Liver (tissue), 3 donors: Measurements from ENCODE around the gene RELN.

ENCODE experiments used
- EGR1 ChIP-seq, 2 donors: IDR thresholded peaks; 2 replicates each; pipeline ENCODE4 v1.6.1; 2016 to 2018; ENCODE audit warnings: antibody characterized with exemption in 2 of 2, low read depth in 2 of 2
- HNF4G ChIP-seq: IDR thresholded peaks from 2 replicates; pipeline ENCODE4 v1.6.1; 2016; ENCODE audit warnings: antibody characterized with exemption
- JUND ChIP-seq, 2 donors: IDR thresholded peaks; 2 replicates each; pipeline ENCODE4 v1.6.1; 2016; ENCODE audit warnings: antibody characterized with exemption in 2 of 2
- TF ChIP-seq, protein P1 (sequence below): IDR thresholded peaks from 2 replicates; pipeline ENCODE4 v1.6.1; 2016; ENCODE audit warnings: antibody characterized with exemption
- TF ChIP-seq, protein P2 (sequence below): fragments of 150-350 bp; IDR thresholded peaks from 2 replicates; pipeline ENCODE4 v1.5.1; 2017; ENCODE audit warnings: improper control_type of control experiment, low read depth, low read length; ENCODE audit not compliant: missing input control
- TF ChIP-seq, protein P3 (sequence below): IDR thresholded peaks from 2 replicates; pipeline ENCODE4 v1.6.1; 2016; ENCODE audit warnings: antibody characterized with exemption
- donor health status: healthy.
- donor health status: healthy.

DNA sequence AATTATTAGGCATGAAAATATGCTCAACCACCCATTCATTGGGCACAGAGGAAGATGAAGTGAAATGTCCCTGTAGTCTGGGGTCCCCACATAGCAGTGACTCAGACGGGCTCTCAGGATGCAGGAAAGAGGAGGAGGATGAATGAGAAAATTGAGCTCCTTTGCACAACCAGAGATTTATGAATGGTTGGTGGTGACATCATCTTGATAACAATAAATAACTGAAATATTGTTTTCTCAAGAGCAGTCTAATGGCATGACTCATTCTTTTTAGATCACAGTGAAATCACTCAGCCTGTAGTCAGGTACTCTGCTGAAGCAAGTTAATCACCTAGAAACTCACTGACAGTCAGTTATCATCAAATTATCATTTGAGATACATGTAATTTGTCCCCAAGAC is 254.1 kb downstream of the RELN start:
- TF ChIP-seq, protein P1, sequence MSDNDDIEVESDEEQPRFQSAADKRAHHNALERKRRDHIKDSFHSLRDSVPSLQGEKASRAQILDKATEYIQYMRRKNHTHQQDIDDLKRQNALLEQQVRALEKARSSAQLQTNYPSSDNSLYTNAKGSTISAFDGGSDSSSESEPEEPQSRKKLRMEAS, result no peak
- no peak for TF ChIP-seq EGR1 (IDR thresholded peaks at IDR 0.05; ENCODE audit: low read depth in 2 of 2)
- TF ChIP-seq, protein P2, sequence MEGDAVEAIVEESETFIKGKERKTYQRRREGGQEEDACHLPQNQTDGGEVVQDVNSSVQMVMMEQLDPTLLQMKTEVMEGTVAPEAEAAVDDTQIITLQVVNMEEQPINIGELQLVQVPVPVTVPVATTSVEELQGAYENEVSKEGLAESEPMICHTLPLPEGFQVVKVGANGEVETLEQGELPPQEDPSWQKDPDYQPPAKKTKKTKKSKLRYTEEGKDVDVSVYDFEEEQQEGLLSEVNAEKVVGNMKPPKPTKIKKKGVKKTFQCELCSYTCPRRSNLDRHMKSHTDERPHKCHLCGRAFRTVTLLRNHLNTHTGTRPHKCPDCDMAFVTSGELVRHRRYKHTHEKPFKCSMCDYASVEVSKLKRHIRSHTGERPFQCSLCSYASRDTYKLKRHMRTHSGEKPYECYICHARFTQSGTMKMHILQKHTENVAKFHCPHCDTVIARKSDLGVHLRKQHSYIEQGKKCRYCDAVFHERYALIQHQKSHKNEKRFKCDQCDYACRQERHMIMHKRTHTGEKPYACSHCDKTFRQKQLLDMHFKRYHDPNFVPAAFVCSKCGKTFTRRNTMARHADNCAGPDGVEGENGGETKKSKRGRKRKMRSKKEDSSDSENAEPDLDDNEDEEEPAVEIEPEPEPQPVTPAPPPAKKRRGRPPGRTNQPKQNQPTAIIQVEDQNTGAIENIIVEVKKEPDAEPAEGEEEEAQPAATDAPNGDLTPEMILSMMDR, result no peak
- TF ChIP-seq, protein P3, sequence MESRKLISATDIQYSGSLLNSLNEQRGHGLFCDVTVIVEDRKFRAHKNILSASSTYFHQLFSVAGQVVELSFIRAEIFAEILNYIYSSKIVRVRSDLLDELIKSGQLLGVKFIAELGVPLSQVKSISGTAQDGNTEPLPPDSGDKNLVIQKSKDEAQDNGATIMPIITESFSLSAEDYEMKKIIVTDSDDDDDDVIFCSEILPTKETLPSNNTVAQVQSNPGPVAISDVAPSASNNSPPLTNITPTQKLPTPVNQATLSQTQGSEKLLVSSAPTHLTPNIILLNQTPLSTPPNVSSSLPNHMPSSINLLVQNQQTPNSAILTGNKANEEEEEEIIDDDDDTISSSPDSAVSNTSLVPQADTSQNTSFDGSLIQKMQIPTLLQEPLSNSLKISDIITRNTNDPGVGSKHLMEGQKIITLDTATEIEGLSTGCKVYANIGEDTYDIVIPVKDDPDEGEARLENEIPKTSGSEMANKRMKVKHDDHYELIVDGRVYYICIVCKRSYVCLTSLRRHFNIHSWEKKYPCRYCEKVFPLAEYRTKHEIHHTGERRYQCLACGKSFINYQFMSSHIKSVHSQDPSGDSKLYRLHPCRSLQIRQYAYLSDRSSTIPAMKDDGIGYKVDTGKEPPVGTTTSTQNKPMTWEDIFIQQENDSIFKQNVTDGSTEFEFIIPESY, result no peak
- TF ChIP-seq JUND (IDR thresholded peaks at IDR 0.05), result no peak
- TF ChIP-seq HNF4G, result no peak
